ENCODE results near the gene MCC.

DNA sequence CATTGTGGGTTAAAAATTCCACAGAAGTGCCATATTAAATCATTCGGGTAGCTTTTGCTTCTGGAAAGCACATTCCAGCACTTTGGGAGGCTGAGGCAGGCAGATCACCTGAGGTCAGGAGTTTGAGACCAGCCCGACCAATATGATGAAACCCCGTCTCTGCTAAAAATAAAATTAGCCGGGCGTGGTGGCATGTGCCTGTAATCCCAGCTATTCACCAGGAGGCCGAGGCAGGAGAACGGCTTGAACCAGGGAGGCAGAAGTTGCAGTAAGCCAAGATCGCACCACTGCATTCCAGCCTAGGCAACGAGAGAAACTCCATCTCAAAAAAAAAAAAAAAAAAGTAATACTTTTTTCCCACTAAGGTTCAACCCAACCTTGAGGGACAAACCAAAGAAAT lies 243.3 kb downstream of the MCC start:
- TF ChIP-seq, protein P1, sequence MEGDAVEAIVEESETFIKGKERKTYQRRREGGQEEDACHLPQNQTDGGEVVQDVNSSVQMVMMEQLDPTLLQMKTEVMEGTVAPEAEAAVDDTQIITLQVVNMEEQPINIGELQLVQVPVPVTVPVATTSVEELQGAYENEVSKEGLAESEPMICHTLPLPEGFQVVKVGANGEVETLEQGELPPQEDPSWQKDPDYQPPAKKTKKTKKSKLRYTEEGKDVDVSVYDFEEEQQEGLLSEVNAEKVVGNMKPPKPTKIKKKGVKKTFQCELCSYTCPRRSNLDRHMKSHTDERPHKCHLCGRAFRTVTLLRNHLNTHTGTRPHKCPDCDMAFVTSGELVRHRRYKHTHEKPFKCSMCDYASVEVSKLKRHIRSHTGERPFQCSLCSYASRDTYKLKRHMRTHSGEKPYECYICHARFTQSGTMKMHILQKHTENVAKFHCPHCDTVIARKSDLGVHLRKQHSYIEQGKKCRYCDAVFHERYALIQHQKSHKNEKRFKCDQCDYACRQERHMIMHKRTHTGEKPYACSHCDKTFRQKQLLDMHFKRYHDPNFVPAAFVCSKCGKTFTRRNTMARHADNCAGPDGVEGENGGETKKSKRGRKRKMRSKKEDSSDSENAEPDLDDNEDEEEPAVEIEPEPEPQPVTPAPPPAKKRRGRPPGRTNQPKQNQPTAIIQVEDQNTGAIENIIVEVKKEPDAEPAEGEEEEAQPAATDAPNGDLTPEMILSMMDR (IDR thresholded peaks at IDR 0.05; ENCODE audit: low read depth, low read length, missing input control), result no peak
- TF ChIP-seq, protein P2, sequence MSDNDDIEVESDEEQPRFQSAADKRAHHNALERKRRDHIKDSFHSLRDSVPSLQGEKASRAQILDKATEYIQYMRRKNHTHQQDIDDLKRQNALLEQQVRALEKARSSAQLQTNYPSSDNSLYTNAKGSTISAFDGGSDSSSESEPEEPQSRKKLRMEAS (IDR thresholded peaks at IDR 0.05), result no peak
- TF ChIP-seq GABPA (IDR thresholded peaks at IDR 0.05 in 1 of 2, conservative IDR thresholded peaks at IDR 0.05 in 1 of 2) (no peak), JUND (IDR thresholded peaks at IDR 0.05) (no peak), EGR1 (IDR thresholded peaks at IDR 0.05; ENCODE audit: low read depth in 2 of 2) (no peak)

Measured in liver (tissue), 3 donors.